UCSD-AML1 (cell line): ENCODE measurements around the gene MCM6.

Source experiments
- DNase-seq: peaks from one replicate; lab custom pipeline; 2025; ENCODE audit not compliant: unreplicated experiment; lab: John Stamatoyannopoulos, UW

The MCM6 gene

DNA sequence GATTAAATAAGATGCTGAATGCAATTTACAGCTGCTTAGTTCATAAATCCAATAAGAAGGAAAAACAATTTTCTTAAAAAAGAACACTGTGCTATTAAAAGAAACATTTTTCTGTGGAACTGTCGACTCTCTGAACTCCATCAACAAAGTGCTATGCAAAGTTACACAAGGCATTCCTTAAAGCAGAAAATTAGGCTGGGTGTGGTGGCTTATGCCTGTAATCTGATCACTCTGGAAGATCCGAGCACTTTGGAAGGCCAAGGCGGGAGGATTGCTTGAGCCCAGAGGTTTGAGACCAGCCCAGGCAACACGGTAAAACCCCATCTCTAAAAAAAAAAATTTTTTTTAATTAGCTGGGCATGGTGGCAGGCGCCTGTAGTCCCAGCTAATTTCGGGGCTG lies 13.0 kb downstream of the MCM6 start:
- DNase-seq: no peak

DNA sequence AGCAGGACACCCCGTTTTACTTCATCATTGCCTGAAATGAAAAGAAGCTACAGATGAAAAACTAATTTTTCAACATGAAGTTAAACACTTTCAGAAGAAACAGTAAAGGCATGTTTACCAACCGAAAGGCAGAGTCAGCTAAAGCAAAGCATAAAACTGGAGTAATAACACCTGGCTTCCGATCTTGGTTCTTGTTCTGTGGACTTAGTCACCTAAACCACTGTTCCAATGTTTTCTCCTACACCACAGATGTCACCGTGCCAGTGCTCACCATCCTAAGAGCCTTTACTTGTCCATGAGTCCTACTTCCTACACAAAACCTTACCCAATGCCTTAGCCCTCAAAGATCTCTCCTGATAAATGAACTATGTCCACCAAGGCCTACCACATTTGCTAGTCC lies 13.5 kb downstream of the MCM6 start:
- no peak for DNase-seq

DNA sequence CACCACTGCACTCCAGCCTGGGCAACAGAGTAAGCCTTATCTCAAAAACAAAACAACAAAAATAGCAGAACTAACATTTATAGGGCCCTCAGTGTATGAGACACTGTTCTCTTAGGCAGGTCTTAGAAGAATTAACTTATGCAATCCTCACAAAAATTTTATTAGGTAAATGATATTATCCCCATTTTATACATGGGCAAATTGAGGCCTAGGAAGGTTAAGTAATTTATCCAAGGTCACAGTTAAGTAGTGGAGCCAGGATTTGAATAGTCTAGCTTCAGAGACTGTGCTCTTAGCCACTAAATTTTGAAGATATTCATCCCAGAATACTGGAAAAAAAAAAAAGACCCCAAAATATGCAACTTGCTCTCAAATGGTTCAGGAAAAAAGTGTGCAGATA lies 22.8 kb downstream of the MCM6 start:
- DNase-seq: no peak

DNA sequence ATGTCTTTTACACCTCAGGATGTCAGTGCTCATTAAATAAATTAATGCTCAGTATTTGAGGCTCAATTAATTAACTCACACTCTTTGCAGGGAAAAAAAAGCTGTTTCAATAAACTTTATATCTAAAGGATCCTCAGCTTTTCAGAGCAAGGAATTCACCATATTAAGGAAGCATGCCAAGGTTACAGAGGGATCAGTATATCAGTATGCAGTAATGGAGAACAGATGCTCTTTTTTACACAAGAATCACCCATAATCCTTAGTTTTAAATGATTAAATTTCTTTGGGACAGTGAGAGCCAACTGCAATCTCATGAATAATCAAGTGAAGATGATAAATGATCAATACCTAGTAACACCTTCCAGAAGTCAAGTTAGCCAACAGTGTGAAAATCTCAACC lies 24.4 kb downstream of the MCM6 start:
- DNase-seq: no peak

DNA sequence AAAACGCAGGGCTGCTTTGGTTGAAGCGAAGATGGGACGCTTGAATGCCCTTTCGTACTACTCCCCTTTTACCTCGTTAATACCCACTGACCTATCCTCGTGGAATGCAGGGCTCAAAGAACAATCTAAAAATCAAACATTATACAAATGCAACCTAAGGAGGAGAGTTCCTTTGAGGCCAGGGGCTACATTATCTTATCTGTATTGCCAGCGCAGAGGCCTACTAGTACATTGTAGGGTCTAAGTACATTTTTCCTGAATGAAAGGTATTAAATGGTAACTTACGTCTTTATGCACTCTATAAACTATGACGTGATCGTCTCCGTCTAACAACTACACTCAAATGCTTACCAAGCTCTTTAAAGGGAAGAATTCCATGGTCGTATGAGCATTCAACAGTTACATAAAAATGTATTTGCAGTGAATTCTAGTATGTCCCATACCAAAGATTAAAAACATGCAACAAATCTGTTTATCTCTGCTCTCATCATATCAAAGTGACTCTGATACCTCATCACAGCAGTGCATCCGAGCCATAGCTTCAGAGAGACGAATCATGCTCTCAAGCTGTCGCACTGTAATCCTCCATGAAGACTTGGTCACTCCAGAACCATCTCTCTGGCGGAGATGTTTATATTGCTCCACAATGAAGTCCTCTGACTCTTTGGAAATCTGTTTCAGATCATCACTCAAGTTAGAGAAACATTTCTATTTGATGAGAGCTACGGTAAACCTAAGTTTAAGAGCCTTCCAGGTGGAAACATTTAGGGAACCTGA lies 25.2 kb downstream of the MCM6 start:
- no peak for DNase-seq

DNA sequence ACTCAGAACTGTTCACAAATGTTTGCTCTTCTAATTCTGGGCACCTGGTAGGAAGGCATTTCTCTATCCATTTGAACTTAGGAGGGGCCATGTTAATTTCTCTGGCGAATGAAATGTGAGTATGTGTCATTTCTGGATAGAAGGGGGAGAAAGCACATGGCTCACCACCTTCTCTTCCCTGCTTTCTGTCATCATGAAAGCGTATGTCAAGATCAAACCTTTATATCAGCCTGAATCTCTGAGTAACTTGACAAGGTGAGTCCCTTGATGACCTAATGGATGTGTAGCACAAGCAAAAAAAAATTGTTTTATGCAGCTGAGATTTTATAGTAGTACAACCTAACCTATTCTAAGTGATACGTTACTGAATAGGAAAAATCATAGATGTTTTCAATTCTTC lies 27.2 kb downstream of the MCM6 start:
- no peak for DNase-seq

DNA sequence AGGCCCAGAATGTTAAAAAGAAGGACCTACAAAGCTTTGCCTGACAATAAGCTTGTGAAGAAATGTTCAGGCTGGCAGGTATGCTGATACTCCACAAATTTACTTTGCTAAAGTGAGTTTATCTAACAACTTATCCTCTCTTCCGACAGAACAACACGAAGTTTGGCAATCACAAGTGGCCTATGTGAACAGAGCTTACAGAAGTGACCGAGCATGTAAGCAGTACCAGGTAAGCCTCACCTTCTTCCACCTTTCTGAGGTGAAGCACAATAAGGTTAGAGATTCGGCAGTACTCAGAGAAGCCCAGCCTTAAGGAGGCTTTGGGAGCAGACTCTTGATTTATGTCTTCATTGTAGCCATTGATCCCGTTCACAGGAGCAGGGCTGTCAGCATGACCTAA lies 30.2 kb downstream of the MCM6 start:
- no peak for DNase-seq

DNA sequence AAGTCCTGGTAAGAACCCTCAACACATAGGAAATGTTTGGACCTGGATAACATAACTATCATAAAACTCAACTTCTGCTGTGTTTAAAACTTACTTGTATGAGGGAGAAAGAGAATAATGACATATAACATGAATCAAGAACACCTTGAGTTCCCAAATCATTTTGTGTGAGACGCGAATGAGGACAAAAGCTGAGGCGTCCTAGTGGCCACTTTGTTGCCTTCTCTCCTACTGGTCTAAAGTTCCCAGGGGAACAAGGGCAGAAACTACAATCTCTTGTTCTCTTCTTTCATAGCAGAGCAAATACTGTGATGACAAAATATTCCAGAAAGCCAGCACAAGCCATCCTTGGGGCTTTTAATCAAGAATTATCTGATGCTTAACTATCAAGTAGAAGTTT lies 31.0 kb downstream of the MCM6 start:
- no peak for DNase-seq

DNA sequence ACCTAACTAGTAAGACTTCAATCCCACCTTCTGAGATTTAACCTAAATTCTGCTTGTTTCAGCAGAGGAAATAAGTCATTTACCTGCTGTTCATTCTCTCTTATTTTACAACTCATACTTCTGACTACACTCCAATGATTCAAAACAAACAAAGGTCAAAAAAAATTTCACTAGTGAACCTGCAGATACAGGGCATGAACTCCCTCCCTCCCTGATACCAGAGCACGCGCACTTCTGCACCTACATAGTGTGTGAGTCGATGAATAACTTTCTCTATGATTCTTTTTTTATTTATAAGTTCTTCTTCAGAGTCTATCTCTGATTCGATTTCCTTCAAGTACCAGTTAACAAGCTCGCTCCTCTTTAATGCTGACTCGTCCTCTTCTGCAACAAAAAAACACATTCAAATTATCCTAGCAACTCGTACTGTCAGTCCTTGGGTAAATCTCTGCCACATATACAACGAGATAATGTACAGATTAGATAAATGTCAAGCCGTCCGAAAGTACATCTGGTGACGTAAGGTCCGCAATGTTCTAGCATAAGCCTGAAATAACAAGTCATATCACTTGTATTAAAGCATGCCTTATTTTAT lies 31.8 kb downstream of the MCM6 start:
- DNase-seq: no peak

DNA sequence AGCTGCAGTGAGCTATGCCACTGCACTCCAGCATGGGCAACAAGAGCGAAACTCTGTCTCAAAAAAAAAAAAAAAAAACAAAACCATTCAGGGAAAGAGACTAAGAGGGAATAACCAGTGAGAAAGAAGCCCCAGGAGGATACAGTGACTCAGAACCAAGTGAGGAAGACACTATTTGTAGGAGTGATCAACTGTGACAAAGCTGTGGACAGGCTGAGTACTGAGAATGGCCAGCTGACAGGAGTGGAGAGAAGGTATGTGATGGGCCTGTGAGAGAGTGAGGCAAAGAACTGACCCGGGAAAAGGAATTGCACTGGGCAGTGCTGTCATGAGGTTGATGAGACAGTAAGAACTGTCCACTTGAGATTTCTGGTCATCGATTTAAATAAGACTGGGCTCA lies 32.6 kb downstream of the MCM6 start:
- DNase-seq: no peak

DNA sequence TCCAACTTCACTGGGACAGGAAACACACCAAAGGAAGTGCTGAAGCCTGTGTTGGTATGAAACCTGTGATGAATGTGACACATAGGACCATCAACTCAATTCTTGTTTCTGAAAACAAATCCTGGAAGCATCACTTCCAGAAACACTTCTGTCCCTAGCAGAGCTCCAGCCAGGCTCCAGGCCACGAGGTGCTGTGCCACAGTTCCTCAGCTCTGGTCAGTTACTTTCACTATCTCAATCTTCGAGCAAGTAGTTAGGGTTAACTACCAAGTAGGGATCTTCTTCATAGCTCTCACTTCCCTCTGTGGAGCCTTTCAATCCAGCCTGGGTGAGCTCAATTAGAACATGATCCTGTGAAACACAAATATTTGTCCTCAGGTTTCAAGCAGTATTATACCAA lies 35.6 kb downstream of the MCM6 start:
- DNase-seq: no peak

DNA sequence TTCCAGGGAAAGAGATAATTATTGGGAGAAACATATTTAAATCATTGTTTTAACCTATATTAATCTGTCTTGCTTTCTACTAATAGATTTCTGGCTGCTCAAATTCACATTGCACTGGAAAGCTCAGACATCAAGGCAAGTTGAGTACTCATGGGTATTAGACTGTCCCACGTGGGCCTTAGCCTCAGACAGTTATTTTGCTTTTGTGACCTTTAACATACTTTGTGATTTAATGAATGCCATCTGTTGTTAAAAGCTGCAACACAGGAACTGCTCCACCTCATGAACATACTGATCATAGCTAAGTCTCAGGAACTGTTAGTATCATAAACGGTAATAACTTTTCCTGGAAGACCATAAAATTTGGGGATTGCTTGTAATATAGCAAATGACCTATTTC lies 36.5 kb downstream of the MCM6 start:
- DNase-seq: no peak

DNA sequence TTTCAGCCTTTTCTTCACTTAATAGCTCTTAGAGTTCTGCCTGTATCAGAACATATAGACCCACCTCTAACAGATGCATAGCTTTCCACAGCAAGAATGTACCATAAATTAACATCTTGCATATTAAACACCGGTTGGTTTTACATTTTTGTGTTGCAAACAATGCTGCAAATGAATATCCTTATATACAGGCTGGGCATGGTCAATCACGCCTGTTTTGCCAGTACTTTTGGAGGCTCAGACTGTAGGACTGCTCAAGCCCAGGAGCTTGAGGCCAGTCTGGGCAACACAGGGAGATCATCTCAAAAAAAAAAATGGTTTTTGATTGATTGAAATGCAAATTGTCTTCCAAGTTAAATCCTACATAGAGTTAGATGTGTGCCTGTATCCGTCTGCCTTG lies 37.7 kb downstream of the MCM6 start:
- DNase-seq: no peak

DNA sequence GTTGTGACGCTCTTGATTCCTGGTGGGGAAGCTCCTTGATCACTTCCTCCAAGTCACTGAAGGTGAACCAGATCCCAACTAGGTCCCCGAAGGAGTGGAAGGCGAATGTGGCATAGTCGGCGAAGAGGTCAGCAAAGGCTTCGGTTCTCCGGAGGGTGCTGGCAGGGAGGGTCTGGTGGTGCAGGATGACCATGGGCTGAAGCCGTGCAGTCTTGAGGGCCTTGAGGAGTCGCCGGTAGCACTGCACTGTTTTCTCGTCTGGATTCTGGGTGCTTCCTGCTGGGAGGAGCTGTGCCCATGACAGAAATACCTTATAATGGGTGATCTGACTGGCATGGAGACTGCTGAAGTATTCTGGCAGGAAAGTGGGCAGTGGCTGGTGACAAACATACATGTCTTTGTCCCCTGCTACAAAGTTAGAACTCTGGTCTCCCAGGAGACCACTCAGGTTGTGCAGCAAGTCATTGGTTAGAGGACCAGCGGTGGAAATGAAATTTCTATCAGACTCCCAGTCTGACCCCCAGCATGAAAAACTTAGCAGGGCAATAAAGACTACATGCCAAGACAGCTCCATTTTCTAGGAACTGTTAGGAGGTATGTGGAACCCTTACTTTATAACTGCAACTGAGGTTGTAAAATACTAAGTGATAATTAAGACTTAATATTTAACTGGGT lies 39.5 kb downstream of the MCM6 start, which contains the start of gene LCT:
Gene LCT (minus strand): TSS at position 589 of the 675 bp plus-strand sequence. CDS start 15 bp downstream, at position 574.
- DNase-seq: no peak

DNA sequence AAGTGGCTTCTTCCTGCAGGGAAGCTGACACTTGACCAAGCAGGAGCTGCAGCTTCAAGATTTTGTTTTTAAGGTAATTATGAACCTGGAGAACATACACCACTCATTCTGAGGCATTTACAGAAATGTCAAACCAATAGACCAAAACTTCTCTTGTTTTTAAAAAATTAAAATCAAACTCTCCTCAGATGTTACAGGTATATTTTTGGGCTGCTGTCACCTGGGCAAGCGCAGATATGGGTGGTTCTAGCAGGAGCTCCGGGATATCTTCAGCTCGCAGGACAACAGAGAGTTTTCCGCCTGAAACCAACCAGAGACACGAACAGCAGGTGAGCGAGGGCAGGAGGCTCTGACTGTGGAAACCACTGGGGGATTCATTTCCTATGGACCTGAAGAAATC lies 43.4 kb downstream of the MCM6 start:
- DNase-seq: no peak

DNA sequence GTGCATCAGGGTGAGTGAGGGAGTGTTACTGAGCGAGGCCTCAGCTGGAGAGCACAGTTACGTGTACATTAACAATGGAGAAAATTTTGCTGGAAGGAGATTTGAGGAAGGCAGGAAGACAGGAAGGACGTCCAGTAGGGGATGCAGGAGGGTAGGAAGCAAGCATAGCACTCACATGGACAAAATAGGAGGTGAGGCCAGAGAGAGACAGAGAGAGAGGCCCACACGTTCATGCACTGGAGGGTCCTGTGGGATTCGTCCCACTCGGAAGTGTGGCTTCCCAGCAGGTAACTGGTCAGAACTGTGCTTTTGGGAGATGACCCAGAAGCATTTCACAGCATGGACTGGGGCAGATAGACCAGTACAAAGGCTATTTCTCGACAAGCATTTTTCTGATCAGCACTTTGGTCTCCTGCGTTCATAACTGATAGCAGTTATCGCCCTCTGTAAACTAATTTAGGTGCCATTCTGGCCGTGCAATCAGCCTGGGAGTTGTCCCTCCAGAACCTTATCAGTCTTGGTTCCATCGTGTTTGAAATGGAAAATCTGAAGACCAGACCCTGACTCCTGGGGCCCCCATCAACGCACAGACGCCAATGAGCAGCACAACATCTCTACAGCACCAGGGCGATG lies 44.9 kb downstream of the MCM6 start:
- no peak for DNase-seq

DNA sequence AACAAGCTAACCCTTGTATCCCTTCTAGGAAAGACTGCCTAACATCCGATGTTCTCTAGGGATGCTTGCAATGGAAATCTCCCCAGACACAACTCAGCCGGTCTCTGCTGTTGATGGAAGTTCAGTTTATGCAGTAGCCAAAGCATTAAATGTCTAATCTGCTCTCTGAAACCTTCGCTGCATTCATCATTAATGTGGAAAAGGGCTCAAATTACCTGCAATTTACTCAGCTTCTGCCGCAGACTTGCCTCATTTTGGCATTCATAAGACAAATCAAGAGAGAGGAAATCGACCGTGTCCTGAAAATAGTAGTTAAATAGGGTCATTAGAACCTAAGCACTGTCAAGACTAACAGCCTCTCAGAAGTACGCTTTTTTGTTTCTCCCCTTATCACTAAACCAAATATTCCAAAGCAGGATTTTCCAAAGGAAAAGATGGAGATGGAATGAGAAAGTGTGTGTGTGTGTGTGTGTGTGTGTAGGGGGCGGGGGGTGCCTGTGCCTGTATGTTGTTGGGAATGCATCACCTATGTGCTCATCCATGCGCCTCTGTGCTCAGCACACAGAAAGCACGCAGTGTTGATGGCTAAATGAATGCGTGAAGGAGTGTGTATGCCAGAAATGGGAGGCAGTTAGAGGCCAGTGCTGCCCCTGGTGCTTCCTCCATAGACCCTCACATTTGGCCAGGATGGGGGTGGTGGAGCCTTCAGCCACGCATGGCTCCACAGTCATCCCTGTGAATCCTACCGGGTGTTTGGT lies 46.7 kb downstream of the MCM6 start:
- no peak for DNase-seq

DNA sequence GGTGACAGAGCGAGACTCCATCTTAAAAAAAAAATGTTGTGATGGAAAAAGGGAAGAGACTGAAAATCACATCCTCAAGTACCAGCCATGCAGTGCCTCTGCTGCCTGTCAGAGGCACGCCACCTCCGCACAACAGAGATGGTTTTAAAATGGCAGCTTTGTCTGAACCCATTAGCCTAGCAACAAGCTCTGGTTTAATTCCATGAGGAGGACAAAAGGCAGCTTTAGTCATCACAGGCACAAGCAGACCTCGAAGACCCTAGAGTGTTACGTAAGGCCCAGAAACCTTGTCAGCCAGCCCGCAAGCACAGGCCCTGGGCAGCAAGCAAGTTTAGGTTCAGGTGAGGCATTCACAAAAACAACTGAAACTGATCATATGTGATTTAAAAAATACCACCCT lies 49.7 kb downstream of the MCM6 start:
- no peak for DNase-seq

DNA sequence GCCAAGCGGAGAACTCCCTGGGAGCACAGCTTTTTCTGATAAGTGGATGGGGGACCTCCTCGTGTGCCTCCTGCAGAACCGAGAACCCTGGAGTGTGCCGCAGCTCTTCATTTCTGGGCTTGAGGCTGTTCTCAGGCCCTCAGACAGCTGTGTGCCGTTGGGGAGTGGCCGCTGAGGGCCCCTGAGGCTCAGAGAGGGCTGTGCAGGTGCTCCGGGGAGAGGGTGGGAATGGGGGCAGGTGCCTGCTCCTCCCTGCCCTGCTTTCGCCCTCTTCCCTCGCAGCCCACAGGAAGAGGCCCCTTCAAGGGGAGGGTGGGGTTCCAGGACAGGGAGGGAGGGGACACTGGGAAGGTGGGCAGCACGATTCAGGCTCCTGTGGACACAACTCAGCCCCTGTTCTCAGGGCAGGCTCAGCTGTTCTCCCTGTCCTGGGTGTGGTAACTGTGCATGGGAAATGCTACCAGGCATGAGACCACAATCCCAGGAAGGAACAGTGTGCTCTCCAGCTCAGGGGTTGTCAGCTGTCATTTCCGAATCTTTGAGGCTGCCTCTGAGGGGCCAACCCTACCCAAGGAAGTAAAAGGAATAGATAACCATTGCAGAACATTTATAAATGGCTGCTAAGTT lies 50.6 kb downstream of the MCM6 start:
- no peak for DNase-seq

DNA sequence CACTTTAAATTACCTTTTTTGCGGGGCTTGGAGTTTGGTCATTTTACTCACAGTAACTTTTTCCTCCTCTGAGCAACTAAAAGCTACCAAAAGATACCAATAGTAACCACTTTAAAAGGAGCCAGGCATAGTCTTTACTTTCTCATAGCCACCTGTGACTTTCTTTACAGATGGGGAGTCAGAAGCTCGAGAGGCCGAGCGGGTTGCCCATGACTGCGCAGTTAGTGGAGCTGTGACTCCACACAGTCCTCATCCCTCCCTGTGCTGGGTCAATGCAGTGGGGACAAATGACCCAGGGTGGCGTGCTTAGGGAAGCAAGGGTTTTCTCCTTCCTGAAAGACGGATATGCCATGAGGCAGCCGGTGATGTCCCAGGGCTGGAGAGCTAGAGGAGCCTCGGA lies 51.1 kb downstream of the MCM6 start:
- DNase-seq: no peak

DNA sequence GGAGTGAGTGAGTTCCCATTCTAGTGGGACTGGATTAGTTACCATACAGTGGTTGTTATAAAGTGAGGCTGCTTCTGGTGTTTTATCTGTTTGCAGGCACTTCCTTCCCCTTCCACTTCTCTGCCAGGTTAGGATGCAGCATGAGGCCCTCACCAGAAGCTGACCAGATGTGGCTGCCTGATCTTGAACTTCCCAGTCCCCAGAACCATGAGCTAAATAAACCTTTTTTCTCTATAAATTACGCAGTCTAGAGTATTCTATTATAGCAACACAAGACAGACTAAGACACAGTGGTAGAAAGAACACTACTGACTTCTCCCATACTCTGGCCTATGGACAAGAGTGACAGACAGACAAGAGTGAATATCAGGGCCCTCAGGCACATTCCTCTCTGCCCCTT lies 53.4 kb downstream of the MCM6 start:
- DNase-seq: no peak
